ENCODE data around the gene VPS50.

VPS50 gene

GRCh38 chr7:93298671-93299070 is 66.5 kb downstream of the VPS50 start:
- no peak overlapping the region for H3K4me3 ChIP-seq (replicated peaks; ENCODE audit: low read depth, low read length)
- no peak for TF ChIP-seq CTCF (IDR thresholded peaks at IDR 0.05; ENCODE audit: insufficient read depth, low read length, poor library complexity, severe bottlenecking)
- H3K36me3 ChIP-seq (ENCODE audit: control insufficient read depth, insufficient read depth, low read length), result no peaks in the 10 kb centered on the region
- no peaks in the 10 kb centered on the region for H3K27me3 ChIP-seq (replicated peaks; ENCODE audit: control insufficient read depth, insufficient read depth, low read length)
- no peak for DNase-seq (ENCODE audit: extremely low read depth, insufficient read length)

GRCh38 chr7:93301736-93302135 is 69.6 kb downstream of the VPS50 start:
- H3K36me3 ChIP-seq (ENCODE audit: control insufficient read depth, insufficient read depth, low read length), result no peaks in the 10 kb centered on the region
- no peak overlapping the region for H3K4me3 ChIP-seq (replicated peaks; ENCODE audit: low read depth, low read length)
- no peaks in the 10 kb centered on the region for H3K27me3 ChIP-seq (replicated peaks; ENCODE audit: control insufficient read depth, insufficient read depth, low read length)
- no peak for TF ChIP-seq CTCF (IDR thresholded peaks at IDR 0.05; ENCODE audit: insufficient read depth, low read length, poor library complexity, severe bottlenecking)
- no peak for DNase-seq (ENCODE audit: extremely low read depth, insufficient read length)

- Histone ChIP-seq H3K36me3 (ENCODE audit: control insufficient read depth, insufficient read depth, low read length) (no peaks in the 10 kb centered on the region), H3K27me3 (replicated peaks; ENCODE audit: control insufficient read depth, insufficient read depth, low read length) (no peaks in the 10 kb centered on the region), H3K4me3 (replicated peaks; ENCODE audit: low read depth, low read length) (no peak overlapping the region)
- no peak for DNase-seq (ENCODE audit: extremely low read depth, insufficient read length)
- TF ChIP-seq CTCF (IDR thresholded peaks at IDR 0.05; ENCODE audit: insufficient read depth, low read length, poor library complexity, severe bottlenecking), result no peak
Observed at GRCh38 chr7:93307131-93307660, 75.0 kb downstream of the VPS50 start.

- no peaks in the 10 kb centered on the region for H3K27me3 ChIP-seq (replicated peaks; ENCODE audit: control insufficient read depth, insufficient read depth, low read length)
- DNase-seq (ENCODE audit: extremely low read depth, insufficient read length), result no peak
- no peak overlapping the region for H3K4me3 ChIP-seq (replicated peaks; ENCODE audit: low read depth, low read length)
- H3K36me3 ChIP-seq (ENCODE audit: control insufficient read depth, insufficient read depth, low read length), result no peaks in the 10 kb centered on the region; the same call in 1 of the 2 replicates
- TF ChIP-seq CTCF (IDR thresholded peaks at IDR 0.05; ENCODE audit: insufficient read depth, low read length, poor library complexity, severe bottlenecking), result no peak
Observed at GRCh38 chr7:93307943-93308342, 75.8 kb downstream of the VPS50 start.

GRCh38 chr7:93310346-93310745 is 78.2 kb downstream of the VPS50 start:
- no peaks in the 10 kb centered on the region for H3K27me3 ChIP-seq (replicated peaks; ENCODE audit: control insufficient read depth, insufficient read depth, low read length)
- no peaks in the 10 kb centered on the region; the same call in 1 of the 2 replicates for H3K36me3 ChIP-seq (ENCODE audit: control insufficient read depth, insufficient read depth, low read length)
- no peak for DNase-seq (ENCODE audit: extremely low read depth, insufficient read length)
- TF ChIP-seq CTCF (IDR thresholded peaks at IDR 0.05; ENCODE audit: insufficient read depth, low read length, poor library complexity, severe bottlenecking), result no peak
- H3K4me3 ChIP-seq (replicated peaks; ENCODE audit: low read depth, low read length), result no peak overlapping the region

- no peak overlapping the region for H3K4me3 ChIP-seq (replicated peaks; ENCODE audit: low read depth, low read length)
- H3K27me3 ChIP-seq (replicated peaks; ENCODE audit: control insufficient read depth, insufficient read depth, low read length), result no peaks in the 10 kb centered on the region
- H3K36me3 ChIP-seq (ENCODE audit: control insufficient read depth, insufficient read depth, low read length), result no peaks in the 10 kb centered on the region; the same call in 1 of the 2 replicates
- no peak for TF ChIP-seq CTCF (IDR thresholded peaks at IDR 0.05; ENCODE audit: insufficient read depth, low read length, poor library complexity, severe bottlenecking)
- no peak for DNase-seq (ENCODE audit: extremely low read depth, insufficient read length)
Observed at GRCh38 chr7:93314449-93314848, 82.3 kb downstream of the VPS50 start.
